NK-92 treated with Interleukin-12 subunit alpha and Interleukin-12 subunit beta, amount 100 ng/mL, for 24 hours (cell line): Measurements from ENCODE around the gene LRRC27.

ENCODE experiments used
- DNase-seq: peaks from one replicate; lab custom pipeline; 2025; lab: John Stamatoyannopoulos, UW

LRRC27 gene

DNA sequence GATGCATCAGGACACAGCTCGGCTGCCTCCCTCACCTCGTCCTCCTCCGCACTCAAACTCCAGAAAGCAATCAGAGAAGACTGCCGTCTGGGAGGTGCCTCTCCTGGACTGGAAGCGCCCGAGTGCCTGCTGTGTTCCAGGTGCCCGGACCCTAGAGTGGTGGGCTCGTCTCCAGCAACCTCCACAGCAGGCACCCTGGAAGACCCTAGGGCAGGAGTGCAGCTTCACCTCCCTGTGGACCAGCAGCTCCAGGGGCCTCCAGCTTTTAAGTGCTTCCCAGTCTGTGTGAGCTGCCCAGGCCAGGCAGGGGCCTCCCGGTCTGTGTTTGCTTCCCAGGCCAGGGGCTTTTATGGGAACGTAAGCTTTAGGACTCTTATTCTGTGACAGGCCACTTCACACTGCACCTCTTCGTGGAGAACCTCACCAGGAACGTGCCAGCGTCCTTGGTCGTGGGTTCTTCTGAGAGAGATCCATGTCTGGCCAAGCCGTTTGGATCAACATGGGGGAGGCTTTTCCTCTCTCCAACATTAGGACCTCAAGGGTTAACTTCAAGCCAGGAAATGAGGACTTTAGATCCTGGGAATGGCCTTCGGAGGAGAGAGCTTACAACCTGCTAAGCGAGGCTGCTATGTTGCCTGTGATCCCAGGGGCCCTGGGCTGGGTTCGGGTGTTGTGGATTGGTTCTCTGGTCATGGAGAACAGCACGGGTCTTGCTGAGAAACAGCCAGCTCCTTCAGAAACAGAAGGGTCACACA, 59.1 kb downstream of the LRRC27 start:
- DNase-seq = no peak

DNA sequence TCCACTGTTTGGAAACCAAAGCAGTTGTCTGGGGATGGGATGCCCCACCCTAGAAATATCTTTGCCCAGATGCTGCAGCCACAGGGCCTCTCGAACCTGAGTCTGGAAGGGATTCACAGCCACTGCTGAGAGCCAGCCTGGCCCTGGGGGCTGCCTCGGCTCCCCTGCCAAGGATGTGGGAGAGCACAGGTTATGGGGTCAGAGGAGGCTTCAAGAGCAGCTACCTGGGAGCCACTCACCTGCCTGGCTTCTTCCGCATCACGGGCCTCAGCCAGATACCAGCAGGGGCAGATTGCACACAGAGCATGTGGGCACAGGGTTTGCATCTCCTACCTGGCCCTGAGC, 59.7 kb downstream of the LRRC27 start:
- no peak for DNase-seq

DNA sequence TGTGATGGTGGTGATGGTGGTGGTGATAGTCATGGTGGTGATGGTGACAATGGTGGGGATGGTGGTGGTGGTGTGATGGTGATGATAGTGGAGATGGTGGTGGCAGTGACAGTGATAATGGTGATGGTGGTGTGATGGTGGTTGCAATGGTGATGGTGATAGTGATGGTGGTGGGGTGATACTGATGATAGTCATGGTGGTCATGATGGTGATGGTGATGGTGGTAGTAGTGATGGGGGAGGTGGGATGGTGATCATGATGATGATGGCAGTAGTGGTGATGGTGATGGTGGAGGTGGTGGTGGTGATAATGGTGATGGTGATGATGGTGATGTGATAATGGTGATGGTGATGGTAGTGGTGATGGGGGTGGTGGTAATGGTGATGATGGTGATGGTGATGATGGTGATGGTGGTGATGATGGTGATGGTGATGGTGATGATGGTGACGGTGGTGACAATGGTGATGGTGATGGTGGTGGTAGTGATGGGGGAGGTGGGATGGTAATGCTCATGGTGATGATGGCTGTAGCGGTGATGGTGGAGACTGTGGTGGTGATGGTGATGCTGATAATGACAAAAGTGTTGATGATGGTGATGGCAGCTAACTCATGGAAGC, 60.3 kb downstream of the LRRC27 start:
- DNase-seq = no peak

DNA sequence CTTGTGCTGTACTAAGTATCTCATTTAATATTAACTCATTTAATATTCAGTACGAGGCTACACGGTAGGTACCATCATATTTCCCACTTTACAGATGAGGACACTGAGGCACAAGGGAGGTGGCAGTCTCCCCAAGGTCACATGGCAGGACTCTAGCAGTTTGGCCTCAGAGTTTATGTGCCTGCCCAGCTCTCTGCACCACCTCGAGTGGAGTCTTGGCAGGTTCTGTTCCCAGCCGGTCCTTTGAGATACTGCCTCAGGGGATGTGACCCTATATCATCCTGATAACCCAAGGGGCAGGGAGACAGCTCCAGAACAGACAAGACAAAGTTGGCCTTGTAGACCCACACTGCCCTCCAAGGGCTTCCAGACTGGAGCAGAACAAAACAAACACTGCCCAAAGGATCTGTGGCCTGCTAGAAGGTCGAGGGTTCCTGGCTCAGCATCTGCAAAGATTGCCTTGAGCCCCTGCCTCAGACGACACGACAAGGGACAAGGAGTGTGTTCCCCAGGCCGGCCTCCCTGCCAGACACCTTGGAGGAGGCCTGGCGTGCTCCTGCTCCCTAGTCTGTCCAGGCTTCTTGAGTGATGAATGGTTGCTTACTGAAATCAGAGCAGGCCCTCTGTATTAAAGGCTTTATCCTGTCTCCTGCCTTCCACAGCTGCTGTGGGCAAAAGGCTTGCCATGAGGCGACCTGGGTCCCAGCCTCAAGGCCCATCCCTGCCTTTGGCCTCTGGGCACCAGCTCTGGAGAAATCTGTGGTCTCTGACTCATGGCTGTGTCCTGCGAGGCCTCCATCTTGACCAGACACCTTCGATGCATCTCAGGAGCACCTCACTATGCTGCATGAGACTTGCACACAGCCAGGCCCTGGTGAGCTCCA, 61.1 kb downstream of the LRRC27 start:
- DNase-seq = no peak

DNA sequence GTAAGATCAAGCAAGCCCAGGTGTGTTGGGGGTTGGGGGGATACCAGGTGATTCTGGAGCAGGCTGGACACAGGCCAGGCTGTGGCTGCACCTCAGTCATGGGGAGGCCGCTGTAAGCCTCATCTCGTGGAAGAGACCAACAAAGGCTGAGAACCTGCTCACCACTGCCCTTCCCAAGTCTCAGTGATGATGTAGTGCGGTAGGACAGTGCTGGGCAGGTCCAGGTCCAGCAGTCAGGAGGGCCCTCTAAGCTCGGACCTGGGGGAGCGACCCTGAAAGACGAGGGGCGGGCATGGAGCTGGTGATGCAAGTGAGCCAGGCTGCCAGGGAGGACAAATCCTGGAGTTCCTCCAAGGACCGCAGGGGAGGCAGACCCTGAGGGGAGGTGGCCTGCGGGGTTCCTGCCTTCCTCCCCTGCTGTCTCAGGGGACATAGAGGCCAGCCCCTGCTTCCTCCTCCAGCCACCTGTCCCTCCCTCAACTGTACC, 61.7 kb downstream of the LRRC27 start:
- no peak for DNase-seq

DNA sequence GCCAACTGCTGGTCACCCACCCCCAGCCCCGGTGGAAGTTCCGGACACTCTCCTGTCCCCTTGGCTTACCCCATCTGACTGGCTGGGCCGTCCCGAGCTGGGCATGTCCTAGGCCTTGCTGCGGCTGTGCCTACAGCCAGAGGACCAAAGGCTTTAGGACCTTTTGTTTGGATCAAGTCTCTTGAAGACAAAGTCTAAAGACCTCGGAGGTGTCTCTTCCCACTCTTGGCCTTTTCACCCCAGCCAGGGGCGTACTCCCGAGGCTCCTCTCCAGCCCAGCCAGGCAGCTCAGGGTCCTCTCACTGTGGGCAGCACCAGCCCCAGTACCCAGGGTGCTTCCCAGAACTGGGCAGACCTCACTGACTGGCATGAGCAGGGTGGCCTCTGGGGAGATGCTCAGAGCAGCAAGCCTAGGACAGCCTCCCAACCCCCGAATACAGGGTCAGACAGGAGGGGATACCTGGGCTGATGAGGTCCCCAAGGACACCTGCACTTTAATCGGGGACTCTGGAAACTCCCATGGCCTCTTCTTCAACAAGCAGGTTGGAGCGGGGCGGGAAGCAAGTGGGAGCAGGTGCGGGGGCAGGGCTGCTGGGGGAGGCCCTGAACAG, 62.3 kb downstream of the LRRC27 start:
- no peak for DNase-seq

DNA sequence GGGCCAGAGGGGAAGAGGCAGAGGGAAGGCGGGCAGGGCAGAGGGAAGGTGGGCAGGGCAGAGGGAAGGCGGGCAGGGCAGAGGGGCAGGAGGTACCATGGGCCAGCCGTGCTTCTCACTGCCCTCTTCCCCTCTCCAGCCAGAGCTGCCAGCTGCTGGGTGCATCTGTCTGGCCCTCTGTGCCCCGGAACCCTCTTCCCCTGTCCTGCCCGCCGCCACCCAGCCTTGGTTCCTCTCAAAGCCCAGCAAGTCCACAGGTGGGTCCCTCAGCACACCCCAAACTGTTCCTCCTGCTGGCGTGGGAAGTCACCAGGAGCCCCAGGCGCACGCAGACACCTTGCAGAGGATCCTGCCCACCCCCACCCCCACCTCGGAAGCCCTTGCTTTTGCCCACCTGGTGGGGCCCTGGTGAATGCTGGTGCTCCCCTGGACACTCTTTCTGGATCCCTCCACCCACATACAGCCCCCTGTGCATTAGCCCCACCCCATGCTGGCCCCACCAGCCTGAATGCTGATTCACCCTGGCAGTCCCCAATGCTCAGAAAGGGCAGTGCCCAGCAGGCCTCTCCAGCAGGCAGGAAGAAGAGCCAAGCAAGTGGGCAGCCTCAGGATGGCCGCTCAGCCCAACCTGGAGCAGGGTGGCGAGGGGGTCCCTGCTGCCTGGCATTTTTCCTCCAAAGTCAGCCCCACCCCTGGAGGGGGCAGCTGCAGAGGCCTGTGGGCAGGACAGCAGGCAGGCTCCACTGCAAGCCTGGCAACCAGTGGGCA, 63.1 kb downstream of the LRRC27 start:
- DNase-seq = no peak

DNA sequence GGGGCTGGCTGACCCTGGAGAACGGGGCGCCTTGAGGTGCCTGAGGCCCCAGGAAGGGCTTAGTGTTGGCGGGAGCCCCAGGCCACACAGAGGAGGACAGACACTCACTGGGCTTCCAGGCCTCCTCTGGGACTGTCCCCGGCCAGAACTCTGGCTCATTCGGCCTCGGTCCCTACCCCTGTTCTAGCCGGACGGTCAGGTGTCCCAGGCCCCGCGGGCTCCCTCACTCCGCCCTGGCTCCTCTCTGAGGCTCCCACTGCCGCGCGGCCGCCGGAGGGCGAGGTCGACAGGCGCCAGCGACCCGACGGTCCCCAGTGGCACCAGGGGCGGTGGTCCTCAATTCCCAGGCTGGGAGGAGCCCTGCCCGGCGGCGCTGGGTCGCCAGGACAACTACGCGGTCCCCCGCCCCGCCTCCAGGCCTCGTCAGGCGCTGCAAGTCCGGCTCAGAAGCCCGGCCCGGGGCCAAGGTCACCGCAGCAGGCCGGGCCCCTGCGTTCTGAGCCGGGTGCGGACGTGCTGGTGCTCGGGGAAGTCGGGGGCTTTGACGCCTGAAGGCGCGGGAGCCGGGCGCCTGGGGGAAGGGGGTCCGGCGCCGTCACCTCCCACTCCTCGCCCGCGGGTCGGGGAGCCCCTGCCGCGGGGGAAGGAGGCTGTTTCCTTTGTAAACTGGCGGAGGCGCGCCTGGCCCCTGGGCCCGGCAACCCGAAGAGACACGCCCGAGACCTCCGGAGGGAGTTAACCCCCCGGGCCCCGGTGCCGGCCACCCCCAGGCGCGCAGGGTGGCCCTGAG, 63.9 kb downstream of the LRRC27 start:
- no peak for DNase-seq

DNA sequence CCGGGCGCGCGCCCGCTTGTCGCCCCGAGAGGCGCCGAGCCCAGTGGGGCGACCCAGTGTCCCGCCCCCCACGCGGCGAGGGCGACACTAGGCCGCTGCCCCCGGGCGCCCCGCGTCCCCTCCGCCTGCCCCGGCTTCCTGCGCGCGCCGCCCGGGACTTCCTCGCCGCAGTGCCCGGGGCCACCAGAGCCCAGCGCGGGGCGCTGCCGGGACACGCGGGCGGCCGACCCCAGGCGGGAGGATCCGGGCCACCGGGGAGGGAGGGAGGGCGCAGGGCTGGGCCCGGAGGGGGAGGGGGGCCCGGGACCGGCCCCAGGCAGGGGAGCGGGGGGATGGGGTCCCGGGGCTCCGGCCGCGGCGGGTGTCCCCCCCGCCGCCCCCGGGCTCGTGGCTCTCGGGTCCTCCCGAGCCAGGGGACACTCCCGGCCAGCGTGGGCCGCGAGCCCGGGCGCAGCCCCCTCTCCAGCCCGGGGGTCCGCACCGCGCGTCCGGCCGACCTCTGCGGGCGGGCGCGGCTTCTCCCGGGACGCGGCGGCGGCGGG, 64.6 kb downstream of the LRRC27 start:
- no peak for DNase-seq

DNA sequence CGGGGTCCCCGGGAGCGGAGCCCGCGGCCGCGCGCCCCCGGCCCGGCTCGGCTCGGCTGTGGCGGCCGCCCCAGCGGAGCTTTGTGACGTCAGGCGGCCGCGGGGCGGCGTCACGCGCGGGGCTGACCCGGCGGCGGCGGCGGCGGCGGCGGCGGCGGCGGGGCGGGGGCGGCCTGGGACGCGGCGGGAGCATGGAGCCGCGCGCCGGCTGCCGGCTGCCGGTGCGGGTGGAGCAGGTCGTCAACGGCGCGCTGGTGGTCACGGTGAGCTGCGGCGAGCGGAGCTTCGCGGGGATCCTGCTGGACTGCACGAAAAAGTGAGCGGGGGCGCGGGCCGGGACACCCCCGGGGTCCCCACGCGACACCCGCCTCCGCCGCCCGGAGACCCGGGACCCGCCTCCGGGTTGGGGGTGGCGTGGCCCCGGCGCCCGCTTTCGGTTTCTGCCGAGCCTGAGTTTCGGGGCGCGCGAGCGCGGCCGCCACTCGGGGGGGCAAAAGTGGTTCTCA, 65.1 kb downstream of the LRRC27 start, which contains the start of gene PWWP2B:
TSS of gene PWWP2B (plus strand) at position 165 of the 506 bp plus-strand sequence. CDS start at position 192, 27 bp downstream.
- no peak for DNase-seq

DNA sequence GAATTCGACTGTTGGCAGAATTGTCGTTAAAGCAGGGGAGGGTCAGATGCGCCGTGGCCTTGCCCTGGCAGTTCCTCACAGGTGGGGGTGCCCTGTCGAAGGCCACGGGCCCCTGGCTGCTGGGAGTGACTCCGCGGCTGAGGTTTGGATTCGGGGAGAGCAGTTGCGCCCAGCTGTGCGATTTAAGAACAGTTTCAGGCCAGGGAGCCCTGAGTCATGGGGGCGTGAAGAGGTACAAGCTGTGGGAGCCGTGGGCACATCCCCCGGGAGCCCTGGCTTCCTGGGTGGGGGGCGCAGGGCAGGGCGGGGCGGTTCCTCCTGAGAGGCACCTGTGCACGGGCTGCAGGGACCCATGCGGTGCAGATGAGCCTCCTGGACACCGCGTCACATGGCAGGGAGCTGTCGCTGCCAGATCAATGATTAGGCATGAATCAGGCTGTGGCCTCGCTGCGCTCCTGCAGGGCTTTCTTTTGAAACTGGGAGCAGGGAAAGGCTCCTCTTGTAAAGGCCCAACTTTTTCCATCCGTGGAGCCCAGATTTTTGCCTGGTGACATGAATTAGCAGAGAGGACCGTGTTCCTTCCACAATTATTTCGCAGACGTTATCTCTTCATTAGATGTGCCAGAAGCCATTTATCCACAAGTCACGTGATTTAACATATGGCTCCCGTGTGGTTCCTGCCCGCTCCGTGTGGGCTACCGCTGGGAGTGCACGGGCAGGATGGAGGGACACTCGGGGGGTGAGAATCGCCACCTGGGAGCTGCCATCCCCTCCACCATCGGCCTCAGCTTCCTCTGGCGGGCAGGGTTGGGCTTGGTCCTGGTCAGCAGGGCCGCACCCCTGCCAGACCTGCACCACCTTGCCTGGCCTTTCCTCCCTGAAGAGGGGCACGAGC, 65.9 kb downstream of the LRRC27 start:
- DNase-seq = no peak

DNA sequence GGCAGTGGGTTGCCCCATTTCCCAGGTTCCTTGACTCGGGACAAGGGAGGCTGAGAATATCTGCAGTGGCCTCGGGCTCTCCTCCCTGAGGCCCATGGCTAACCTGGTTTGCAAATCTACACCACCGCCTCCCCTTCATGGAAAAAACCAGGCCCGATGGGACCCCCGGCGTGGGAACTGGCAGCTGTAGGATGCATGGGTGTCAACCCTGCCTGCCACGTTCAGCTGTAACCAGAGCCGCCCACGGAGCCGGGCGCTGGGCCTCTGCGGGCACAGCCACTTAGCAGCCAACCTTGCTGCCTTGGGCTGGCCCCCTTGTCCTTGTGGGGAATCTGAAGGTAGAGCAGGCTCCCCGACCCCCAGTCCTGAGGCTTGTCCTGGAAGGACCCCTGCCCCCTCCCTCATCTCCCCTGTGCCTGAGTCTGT, 66.6 kb downstream of the LRRC27 start:
- DNase-seq = no peak

DNA sequence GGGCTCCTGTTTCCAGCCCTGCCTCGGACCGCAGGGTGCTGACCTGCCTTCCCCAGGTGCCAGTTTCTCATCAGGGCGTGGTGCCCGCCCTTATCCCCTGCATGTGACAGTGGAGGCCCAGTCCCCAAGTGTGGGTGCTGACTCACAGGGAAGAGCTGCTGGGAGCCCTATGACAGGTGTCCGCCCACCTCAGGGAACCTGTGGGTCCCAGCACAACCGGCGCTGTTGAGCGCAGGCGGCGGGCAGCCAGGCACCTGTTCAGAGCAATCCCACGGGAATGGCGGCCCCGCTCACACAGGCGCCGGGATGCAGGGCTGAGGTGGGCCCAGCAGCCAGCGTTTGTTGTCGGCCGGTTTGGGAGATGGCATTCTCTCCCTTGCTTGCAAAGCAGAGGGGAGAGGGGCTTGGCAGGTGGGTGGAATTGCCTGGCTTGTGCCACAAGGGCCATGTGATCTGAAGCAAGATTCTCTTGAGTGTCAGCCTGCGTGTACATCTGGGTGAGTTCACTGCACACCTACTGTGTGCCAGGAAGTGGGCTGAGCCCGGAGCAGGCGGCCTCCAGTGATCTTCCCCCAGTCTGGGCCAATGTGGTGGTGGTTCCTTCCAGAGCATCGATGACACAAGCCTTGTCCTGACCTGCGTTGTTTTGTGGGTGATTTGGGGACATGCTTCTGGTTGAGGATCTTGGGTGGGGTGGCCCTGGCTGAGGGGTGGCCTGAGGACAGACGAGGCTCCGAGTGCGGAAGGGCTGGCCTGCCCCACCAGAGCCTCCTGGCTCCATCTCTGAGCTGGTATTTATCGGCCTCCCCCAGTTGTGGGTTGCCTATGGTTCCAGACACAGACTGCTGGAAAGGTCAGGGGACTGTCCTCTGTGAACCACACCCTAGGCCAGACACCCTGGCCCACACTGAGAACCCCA, 67.4 kb downstream of the LRRC27 start:
- no peak for DNase-seq

DNA sequence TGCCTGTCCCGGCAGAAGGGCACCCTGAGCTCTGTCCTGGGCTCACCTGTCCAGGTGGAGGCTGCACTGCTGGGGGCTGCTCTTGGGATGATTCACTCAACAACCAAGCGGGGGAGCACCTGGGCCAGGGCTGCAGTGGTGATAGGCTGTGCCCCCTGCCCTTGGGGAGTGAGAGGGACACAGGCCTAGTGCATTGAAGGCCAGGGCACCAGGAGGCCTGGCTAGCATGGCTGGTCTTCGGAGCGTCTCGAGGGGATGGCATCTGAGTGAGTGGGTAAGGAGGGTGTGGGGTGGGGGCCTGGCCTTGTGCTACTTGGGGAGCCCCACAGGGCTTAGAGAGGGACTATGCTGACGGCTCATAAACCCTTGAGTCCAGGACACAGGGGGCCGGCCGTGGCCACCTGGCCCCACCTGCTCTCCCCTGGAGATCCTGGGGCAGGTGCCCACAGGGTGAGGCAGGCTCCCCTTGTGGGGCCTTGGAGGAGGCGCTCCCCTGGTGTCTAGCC, 68.1 kb downstream of the LRRC27 start:
- no peak for DNase-seq

DNA sequence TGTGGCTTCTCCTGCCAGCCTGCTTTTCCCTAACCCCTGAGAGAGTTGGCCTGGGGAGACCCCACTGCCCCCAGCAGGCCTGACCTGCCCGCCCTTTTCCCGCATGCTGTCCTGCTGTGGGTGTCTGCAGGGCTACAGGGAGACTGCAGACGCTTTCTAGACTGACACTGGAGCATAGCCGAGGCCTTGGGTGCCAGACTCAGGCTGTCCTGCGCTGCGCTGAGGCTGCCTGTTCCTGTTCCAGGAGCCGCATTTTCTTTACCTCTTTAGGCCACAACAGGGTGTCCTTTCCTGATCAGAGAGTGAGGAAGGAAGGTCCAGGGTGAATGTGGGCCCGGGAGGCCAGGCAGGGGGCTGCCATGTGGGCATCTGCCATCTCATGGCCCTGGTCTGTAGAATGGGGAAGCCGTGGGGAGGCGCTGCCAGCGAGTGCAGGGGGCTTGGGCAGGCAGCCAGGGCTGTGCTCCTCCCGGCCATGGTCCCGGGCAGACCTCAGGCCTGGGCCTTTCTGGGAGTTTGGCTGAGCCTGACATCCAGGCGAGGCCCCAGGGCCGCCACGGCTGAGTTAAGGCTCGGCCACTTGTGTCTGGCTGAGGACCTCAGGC, 68.7 kb downstream of the LRRC27 start:
- DNase-seq = no peak

DNA sequence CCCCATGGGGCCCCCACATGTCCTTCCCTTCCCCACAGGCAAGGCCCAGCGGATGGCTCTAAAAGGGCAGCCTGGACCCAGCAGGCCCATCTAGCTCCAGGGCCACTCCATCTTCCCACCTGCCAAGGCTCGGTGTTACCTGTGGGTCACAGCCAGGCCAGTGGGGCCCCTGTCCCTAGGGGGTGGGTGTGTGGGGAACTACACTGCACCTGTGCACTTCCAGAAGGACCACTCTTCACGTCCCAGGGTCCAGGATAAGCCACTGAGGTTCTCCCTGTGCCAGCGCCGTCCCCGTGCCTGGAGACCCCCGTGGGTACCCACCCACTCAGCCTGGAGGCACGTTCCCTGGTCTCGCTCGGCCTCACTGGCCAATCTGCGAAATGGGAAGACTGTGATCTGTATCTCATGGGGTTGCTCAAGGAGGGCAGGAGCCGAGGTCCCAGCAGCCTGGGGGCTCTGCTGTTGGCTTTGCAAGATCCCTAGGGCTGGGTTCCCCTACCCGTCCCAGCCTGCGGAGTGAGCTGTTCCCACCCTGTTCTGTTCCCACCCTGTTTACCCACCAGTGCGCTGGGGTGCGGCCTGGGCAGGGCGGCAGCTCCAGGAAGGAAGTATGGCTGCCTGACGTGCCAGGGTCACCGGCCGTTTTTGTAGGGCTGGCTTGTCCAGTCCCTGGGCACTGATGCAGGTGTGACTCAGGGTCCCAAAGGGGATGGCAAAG, 69.6 kb downstream of the LRRC27 start:
- no peak for DNase-seq

DNA sequence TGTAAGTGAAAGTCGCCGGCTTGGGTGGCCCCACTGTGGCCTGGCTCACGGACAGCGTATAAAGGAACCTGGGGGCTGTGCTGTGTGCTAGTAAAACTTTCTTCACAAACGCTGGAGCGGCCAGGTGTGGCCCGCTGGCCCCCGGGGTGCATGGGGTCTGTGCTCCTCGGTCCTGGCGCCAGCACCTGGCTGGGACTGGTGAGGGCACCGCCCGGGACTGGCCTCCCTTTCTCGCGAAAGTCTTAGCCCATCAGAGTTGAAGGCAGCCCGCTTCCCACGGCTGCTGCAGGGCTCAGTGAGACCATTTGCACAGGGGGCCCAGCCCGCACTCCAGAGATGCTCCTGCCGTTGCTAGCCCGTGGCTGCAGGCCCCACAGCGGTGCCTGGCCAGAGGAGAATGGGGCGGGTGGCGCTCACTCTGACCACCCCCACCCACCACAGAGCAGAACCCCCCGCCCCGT, 70.8 kb downstream of the LRRC27 start:
- DNase-seq = no peak
